ENCODE results near the gene CLCN7. TPM values are rescaled to one million over a fixed set of nuclear protein-coding genes. Genes with fewer than 3 reads are reported as not detected.

The CLCN7 gene
- total RNA-seq, 1 donor from 2014 or later, result 76.2 TPM

DNA sequence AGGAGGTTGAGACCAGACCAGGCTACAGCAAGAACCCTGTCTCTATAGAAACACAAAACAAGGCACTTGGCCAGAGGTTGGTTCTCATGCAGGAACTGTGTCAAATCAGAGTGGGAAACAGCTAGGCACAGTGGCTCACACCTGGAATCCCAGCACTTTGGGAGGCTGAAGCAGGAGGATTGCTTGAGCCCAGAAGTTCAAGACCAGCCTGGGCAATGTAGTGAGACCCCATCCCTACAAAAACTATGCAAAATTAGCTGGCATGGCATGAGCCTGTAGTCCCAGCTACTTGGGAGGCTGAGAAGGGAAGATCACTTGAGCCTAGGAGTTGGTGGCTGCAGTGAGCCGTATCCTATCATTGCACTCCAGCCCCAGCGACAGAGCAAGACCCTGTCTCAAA is 62.0 kb downstream of the CLCN7 start:
- DNase-seq (ENCODE audit: low read depth), result no peak
- no peak overlapping the region for H3K4me3 ChIP-seq (ENCODE audit: low read depth, low read length)
- TF ChIP-seq, protein P1, sequence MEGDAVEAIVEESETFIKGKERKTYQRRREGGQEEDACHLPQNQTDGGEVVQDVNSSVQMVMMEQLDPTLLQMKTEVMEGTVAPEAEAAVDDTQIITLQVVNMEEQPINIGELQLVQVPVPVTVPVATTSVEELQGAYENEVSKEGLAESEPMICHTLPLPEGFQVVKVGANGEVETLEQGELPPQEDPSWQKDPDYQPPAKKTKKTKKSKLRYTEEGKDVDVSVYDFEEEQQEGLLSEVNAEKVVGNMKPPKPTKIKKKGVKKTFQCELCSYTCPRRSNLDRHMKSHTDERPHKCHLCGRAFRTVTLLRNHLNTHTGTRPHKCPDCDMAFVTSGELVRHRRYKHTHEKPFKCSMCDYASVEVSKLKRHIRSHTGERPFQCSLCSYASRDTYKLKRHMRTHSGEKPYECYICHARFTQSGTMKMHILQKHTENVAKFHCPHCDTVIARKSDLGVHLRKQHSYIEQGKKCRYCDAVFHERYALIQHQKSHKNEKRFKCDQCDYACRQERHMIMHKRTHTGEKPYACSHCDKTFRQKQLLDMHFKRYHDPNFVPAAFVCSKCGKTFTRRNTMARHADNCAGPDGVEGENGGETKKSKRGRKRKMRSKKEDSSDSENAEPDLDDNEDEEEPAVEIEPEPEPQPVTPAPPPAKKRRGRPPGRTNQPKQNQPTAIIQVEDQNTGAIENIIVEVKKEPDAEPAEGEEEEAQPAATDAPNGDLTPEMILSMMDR (conservative IDR thresholded peaks at IDR 0.05; ENCODE audit: low read depth, low read length), result no peak

DNA sequence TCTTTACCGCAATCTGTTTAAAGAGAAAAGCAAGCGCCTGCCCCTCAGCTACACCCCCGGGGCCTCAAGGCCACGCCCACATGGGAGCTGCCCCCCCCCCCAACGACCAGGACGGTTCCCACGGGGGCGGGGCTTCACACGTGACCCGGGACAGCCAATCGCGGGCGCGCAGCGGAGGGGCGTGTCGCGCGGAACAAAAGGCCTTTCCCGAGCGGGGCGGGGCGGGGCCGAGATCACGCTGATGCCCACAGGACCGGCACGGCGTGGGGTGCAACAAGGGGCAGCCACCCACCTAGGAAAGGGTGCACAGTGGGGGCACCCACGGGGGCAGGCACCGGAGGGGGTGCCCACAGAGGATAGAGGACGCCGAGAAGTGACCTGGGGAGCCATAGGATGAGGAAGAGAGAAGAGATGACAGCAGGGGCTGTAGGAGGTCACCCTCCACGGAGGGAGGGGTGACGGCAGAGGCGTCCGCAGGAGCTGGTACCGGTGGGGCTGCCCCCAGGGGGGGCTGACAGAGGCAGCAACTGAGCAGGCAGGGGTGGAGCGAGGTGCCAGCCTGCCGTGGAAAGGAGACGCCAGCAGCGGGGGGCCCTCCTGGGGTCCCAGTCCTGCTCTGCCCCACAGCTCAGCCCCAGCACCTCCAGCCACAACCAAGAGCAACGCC is 66.5 kb downstream of the CLCN7 start:
- no peak for DNase-seq (ENCODE audit: low read depth)
- TF ChIP-seq, protein P1 (conservative IDR thresholded peaks at IDR 0.05; ENCODE audit: low read depth, low read length), result no peak
- peak overlapping the region; percentile 63 for H3K4me3 ChIP-seq (ENCODE audit: low read depth, low read length)

DNA sequence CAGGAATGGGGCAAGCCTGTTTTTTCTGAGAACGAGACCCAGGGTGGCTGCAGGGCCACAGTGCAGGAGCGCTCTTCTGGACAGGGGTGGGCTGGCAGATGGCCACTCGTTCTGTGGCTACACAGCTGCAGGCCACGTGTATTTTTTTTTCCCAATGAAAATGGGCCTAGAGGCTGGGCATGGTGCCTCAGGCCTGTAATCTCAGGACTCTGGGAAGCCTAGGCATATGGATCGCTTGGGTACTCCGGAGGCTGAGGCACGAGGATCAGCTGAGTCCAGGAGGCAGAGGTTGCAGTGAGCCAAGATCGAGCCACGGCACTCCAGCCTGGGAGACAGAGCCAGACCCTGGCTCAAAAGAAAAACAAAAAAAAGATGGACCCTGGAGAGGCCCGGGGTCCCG is 67.1 kb downstream of the CLCN7 start:
- peak overlapping the region; percentile 63 for H3K4me3 ChIP-seq (ENCODE audit: low read depth, low read length)
- TF ChIP-seq, protein P1 (conservative IDR thresholded peaks at IDR 0.05; ENCODE audit: low read depth, low read length), result no peak
- DNase-seq (ENCODE audit: low read depth), result no peak

DNA sequence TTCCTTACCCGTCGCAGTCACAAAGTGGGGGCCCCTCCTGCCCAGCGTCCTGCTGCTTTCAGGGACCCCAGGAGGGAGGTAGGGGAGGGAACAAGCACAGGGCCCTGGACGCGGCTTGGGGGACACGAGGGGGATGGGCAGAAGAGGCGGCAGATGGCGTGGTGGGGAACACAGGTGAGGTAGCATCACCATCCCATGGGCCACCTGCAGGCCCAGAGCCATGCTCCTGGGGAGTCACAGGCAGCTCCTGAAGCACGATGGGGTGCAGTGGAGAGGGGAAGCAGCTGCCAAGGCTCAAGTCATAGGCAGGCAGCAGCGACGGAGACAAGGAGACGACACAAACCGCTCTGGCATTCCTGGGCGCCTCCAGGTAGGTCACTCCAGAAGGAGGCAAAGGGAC is 71.1 kb downstream of the CLCN7 start:
- no peak for DNase-seq (ENCODE audit: low read depth)
- TF ChIP-seq, protein P1 (conservative IDR thresholded peaks at IDR 0.05; ENCODE audit: low read depth, low read length), result no peak
- no peak overlapping the region for H3K4me3 ChIP-seq (ENCODE audit: low read depth, low read length)

DNA sequence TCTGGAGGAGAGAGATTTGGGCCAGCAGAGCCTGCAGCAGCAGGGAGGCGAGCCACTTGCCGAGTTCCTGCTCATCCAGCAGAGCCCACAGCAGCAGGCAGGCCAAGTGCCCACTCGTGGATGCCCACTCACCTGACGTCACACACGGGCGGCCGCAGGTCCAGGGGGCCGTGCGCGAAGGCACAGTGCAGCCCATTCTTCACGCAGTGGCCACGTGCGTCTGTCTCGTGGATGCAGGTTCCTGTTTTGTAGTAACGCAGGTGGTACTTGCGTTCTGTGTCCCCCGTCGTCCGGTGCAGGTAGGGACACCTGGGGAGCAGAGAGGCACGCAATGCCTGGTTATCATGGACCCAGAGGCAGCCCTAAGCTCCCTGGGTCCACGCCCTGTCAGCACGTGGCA is 71.8 kb downstream of the CLCN7 start:
- no peak for DNase-seq (ENCODE audit: low read depth)
- TF ChIP-seq, protein P1 (conservative IDR thresholded peaks at IDR 0.05; ENCODE audit: low read depth, low read length), result no peak
- H3K4me3 ChIP-seq (ENCODE audit: low read depth, low read length), result no peak overlapping the region

DNA sequence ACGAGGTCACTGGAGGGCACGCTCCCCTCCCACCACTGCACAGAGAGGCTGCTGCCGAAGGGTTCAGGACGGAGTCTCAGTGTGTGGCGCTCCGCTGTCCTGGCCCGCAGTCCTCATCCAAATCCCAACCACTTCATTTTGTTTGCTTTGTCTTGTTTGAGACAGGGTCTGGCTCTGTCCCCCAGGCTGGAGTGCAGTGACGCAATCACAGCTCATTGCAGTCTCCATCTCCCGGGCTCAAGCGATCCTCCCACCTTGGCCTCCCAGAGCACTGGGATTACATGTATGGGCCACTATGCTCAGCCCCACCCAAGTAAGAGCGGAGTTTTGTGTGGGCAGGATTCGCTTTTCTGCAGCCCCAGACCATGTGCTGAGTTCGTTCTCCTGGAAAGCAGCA is 73.1 kb downstream of the CLCN7 start:
- no peak overlapping the region for H3K4me3 ChIP-seq (ENCODE audit: low read depth, low read length)
- TF ChIP-seq, protein P1 (conservative IDR thresholded peaks at IDR 0.05; ENCODE audit: low read depth, low read length), result no peak
- DNase-seq (ENCODE audit: low read depth), result no peak

DNA sequence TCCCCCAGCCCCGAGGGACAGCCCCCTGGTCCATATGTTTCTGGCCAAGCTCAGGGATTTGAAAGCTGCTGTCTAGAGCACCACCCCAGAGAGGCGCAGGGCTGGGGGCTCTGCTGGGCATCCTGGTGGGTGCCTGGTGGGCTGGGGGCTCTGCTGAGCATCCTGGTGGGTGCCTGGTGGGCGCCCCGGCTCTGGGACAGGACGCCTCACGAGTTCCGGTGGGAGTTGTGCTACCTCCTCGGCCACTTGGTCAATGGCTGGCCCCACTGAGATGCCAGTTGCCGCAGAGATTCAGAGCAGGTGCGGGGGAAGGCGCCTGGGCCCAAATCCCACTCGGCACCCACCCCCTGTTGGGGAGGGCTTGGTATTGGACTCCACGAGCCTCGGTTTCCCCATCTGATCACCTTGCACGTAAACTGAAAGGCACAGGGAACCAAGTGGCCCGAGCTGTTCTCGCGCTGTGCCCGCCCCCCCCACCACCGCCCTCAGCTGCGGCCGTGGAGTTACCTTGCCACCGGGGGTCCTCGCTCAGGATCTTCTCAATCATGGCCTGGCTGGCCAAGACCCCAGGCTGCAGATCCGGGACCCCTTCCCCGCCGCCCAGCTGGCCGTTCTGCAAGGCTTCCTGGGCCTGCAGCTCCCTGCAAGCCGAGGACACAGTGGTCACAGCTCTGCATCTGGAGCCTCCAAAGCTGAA is 73.6 kb downstream of the CLCN7 start:
- TF ChIP-seq, protein P1 (conservative IDR thresholded peaks at IDR 0.05; ENCODE audit: low read depth, low read length), result no peak
- DNase-seq (ENCODE audit: low read depth), result no peak
- no peak overlapping the region for H3K4me3 ChIP-seq (ENCODE audit: low read depth, low read length)

Measured in epithelial cell of proximal tubule (primary cell).